GM23338 (cell line): ENCODE data around the gene ZMYND8. TPM values are rescaled to one million over a fixed set of nuclear protein-coding genes. Genes with fewer than 3 reads are reported as not detected.

Source experiments
- ATAC-seq: fragments of 200-7000 bp; cut with Tn5 transposase; 3 replicates; pipeline ENCODE4 v1.9.1; 2020
- DNase-seq: peaks from one replicate; pipeline ENCODE4 v3.0.0-alpha.2; 2015; ENCODE audit warnings: low spot score
- H2AFZ ChIP-seq: fragments of 200-600 bp; sonication (generic); 2 replicates; pipeline ENCODE4 v1.8.0; 2016; ENCODE audit warnings: antibody characterized with exemption, mild to moderate bottlenecking, moderate library complexity
- H3F3A ChIP-seq: fragments of 200-600 bp; sonication (generic); replicated peaks from 2 replicates; pipeline ENCODE4 v1.8.0; 2017; ENCODE audit warnings: antibody characterized with exemption, mixed run types, low read depth
- H3K27ac ChIP-seq: fragments of 200-600 bp; sonication (generic); 2 replicates; pipeline ENCODE4 v1.6.1; 2016; ENCODE audit warnings: low read depth
- H3K27me3 ChIP-seq: fragments of 200-600 bp; sonication (generic); 2 replicates; pipeline ENCODE4 v1.8.0; 2016; ENCODE audit warnings: mild to moderate bottlenecking, mixed run types, moderate library complexity; ENCODE audit not compliant: insufficient read depth
- H3K36me3 ChIP-seq: fragments of 200-600 bp; sonication (generic); 2 replicates; pipeline ENCODE4 v1.8.0; 2016; ENCODE audit warnings: mild to moderate bottlenecking; ENCODE audit not compliant: insufficient read depth
- H3K4me1 ChIP-seq: fragments of 200-600 bp; sonication (generic); 2 replicates; pipeline ENCODE4 v1.8.0; 2016; ENCODE audit warnings: mild to moderate bottlenecking, moderate library complexity; ENCODE audit not compliant: insufficient read depth
- H3K4me2 ChIP-seq: fragments of 200-600 bp; sonication (generic); 2 replicates; pipeline ENCODE4 v1.7.1; 2017; ENCODE audit warnings: mixed run types
- H3K4me3 ChIP-seq: fragments of 200-600 bp; sonication (generic); 2 replicates; pipeline ENCODE4 v1.6.1; 2016; ENCODE audit warnings: mixed run types
- H3K79me2 ChIP-seq: fragments of 200-600 bp; sonication (generic); replicated peaks from 2 replicates; pipeline ENCODE4 v1.8.0; 2017; ENCODE audit warnings: mild to moderate bottlenecking; ENCODE audit not compliant: insufficient read depth
- H3K9me2 ChIP-seq: fragments of 200-600 bp; sonication (generic); 2 replicates; pipeline ENCODE4 v1.8.0; 2017; ENCODE audit not compliant: insufficient read depth
- H4K20me1 ChIP-seq: fragments of 200-600 bp; sonication (generic); replicated peaks from 2 replicates; pipeline ENCODE4 v1.8.0; 2017; ENCODE audit warnings: mild to moderate bottlenecking; ENCODE audit not compliant: insufficient read depth
- H3K27ac Mint-ChIP-seq: 2 replicates; pipeline ENCODE4 v1.8.0; 2020; ENCODE audit warnings: inconsistent platforms, mild to moderate bottlenecking, moderate library complexity, mixed read lengths
- H3K27me3 Mint-ChIP-seq: 3 replicates; pipeline ENCODE4 v1.8.0; 2022; ENCODE audit warnings: low read depth, mild to moderate bottlenecking, moderate library complexity, mixed read lengths, inconsistent platforms; ENCODE audit not compliant: insufficient read depth, poor library complexity
- H3K36me3 Mint-ChIP-seq: 3 replicates; pipeline ENCODE4 v1.8.0; 2021; ENCODE audit warnings: low read depth, mild to moderate bottlenecking, inconsistent platforms, moderate library complexity, mixed read lengths
- H3K4me1 Mint-ChIP-seq: 3 replicates; pipeline ENCODE4 v1.8.0; 2020; ENCODE audit warnings: mild to moderate bottlenecking, inconsistent platforms, mixed read lengths
- H3K4me3 Mint-ChIP-seq: 3 replicates; pipeline ENCODE4 v1.8.0; 2021; ENCODE audit warnings: moderate library complexity, mild to moderate bottlenecking, inconsistent platforms, mixed read lengths
- H3K9me3 Mint-ChIP-seq: 3 replicates; pipeline ENCODE4 v1.8.0; 2020; ENCODE audit warnings: moderate library complexity, mild to moderate bottlenecking, inconsistent platforms, mixed read lengths
- CREB1 ChIP-seq: fragments of 250-450 bp; sonication (Bioruptor Pico); IDR thresholded peaks from 2 replicates; pipeline ENCODE4 v1.5.0; 2020; ENCODE audit warnings: low read depth, mild to moderate bottlenecking, moderate library complexity
- CTCF ChIP-seq, 2 experiments: fragments of 200-600 bp in 1 of 2; sonication (generic) in 1 of 2; conservative IDR thresholded peaks; 2 replicates each; pipeline versions ENCODE4 v1.5.1 to v1.6.1; 2016 to 2017; ENCODE audit warnings: antibody characterized with exemption in 2 of 2, low read depth in 2 of 2, mild to moderate bottlenecking in 2 of 2, moderate library complexity in 1 of 2
- ETS1 ChIP-seq: IDR thresholded peaks from 2 replicates; pipeline ENCODE4 v1.6.1; 2016; ENCODE audit warnings: antibody characterized with exemption
- EZH2 ChIP-seq: fragments of 200-600 bp; sonication (generic); IDR thresholded peaks from one replicate; pipeline ENCODE4 v1.8.0; 2017; ENCODE audit warnings: antibody characterized with exemption, mild to moderate bottlenecking, low read depth; ENCODE audit not compliant: unreplicated experiment
- EZH2phosphoT487 ChIP-seq: fragments of 200-600 bp; sonication (generic); IDR thresholded peaks from one replicate; pipeline ENCODE4 v1.8.1; 2018; ENCODE audit warnings: antibody characterized with exemption; ENCODE audit not compliant: unreplicated experiment
- JUNB ChIP-seq: IDR thresholded peaks from one replicate; pipeline ENCODE4 v1.6.1; 2016; ENCODE audit warnings: antibody characterized with exemption; ENCODE audit not compliant: unreplicated experiment
- NANOG ChIP-seq: IDR thresholded peaks from 2 replicates; pipeline ENCODE4 v1.6.1; 2016; ENCODE audit warnings: antibody characterized with exemption, borderline replicate concordance
- POLR2AphosphoS5 ChIP-seq: IDR thresholded peaks from 2 replicates; pipeline ENCODE4 v1.6.1; 2016; ENCODE audit warnings: antibody characterized with exemption, low read depth
- REST ChIP-seq: IDR thresholded peaks from one replicate; pipeline ENCODE4 v1.6.1; 2018; ENCODE audit warnings: antibody characterized with exemption; ENCODE audit not compliant: unreplicated experiment
- STAT1 ChIP-seq: IDR thresholded peaks from one replicate; pipeline ENCODE4 v1.6.1; 2016; ENCODE audit warnings: antibody characterized with exemption; ENCODE audit not compliant: unreplicated experiment
- ZNF114 ChIP-seq: fragments of 250-450 bp; sonication (Bioruptor Pico); IDR thresholded peaks from 2 replicates; pipeline ENCODE4 v1.5.0; 2020; ENCODE audit warnings: mild to moderate bottlenecking, moderate library complexity
- ZNF331 ChIP-seq: fragments of 250-450 bp; sonication (Bioruptor Pico); IDR thresholded peaks from 2 replicates; pipeline ENCODE4 v1.5.0; 2020; ENCODE audit warnings: low read depth, mild to moderate bottlenecking, moderate library complexity
- polyA plus RNA-seq: library from polyadenylated mRNA; unstranded; fragments of >200 nt; fragmentation: Nextera tagmentation; extraction: Ambion mirVana; gene quantifications from 2 replicates; pipeline ENCODE4 v1.2.1, GENCODE V29; 2016
- total RNA-seq: library from RNA; depleted of rRNA; stranded (reverse); fragments of >200 nt; shearing (Covaris generic); gene quantifications from 2 replicates; pipeline ENCODE4 v1.2.3, GENCODE V29; 2014
- TF ChIP-seq, protein P1 (sequence below): fragments of 250-450 bp; sonication (Bioruptor Pico); IDR thresholded peaks from 2 replicates; pipeline ENCODE4 v1.5.0; 2020; ENCODE audit warnings: mild to moderate bottlenecking, moderate library complexity

The ZMYND8 gene
- total and polyA plus RNA-seq, 2 experiments from 2014 or later, result 70.9 to 128 TPM

DNA sequence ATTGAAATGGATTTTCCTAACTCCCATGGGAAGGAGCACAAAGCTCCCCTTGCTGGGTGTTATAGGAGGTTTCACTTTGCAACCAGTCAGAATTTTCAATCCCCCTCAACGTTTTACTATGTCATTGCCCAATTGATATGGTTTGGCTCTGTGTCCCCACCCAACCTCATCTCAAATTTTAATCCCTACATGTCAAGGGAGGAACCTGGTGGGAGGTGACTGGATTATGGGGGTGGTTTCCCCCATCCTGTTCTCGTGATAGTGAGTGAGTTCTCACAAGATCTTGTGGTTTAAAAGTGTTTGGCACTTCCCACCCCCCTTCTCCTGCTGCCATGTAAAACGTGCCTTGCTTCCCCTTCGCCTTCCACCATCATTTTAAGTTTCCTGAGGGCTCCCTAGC is 62.9 kb downstream of the ZMYND8 start:
- Mint-ChIP-seq H3K27me3 (peaks cover 3% of the 10 kb centered on the region), H3K27ac (peak overlapping the region; percentile 64), H3K4me1 (peaks cover 8% of the 10 kb centered on the region), H3K9me3 (no peaks in the 10 kb centered on the region; the same call in 2 of the 3 replicates), H3K4me3 (no peak overlapping the region), H3K36me3 (peaks cover 97% of the 10 kb centered on the region)
- DNase-seq, result no peak
- no peak overlapping the region for H2AFZ ChIP-seq
- peaks cover 14% of the 10 kb centered on the region for H3K4me1 ChIP-seq
- peaks cover 58% of the 10 kb centered on the region for H3K36me3 ChIP-seq
- no peaks in the 10 kb centered on the region; the same call in 1 of the 2 replicates for H4K20me1 ChIP-seq
- H3K4me3 ChIP-seq, result no peak overlapping the region
- H3K4me2 ChIP-seq, result no peak overlapping the region
- peaks cover 30% of the 10 kb centered on the region for H3F3A ChIP-seq
- H3K9me2 ChIP-seq, result no peaks in the 10 kb centered on the region
- peak overlapping the region; percentile 70 for H3K27ac ChIP-seq
- H3K27me3 ChIP-seq, result no peaks in the 10 kb centered on the region
- ATAC-seq, result no peak
- peaks cover 86% of the 10 kb centered on the region for H3K79me2 ChIP-seq
- no peak for TF ChIP-seq EZH2phosphoT487
- no peak for TF ChIP-seq ZNF114
- TF ChIP-seq, protein P1, sequence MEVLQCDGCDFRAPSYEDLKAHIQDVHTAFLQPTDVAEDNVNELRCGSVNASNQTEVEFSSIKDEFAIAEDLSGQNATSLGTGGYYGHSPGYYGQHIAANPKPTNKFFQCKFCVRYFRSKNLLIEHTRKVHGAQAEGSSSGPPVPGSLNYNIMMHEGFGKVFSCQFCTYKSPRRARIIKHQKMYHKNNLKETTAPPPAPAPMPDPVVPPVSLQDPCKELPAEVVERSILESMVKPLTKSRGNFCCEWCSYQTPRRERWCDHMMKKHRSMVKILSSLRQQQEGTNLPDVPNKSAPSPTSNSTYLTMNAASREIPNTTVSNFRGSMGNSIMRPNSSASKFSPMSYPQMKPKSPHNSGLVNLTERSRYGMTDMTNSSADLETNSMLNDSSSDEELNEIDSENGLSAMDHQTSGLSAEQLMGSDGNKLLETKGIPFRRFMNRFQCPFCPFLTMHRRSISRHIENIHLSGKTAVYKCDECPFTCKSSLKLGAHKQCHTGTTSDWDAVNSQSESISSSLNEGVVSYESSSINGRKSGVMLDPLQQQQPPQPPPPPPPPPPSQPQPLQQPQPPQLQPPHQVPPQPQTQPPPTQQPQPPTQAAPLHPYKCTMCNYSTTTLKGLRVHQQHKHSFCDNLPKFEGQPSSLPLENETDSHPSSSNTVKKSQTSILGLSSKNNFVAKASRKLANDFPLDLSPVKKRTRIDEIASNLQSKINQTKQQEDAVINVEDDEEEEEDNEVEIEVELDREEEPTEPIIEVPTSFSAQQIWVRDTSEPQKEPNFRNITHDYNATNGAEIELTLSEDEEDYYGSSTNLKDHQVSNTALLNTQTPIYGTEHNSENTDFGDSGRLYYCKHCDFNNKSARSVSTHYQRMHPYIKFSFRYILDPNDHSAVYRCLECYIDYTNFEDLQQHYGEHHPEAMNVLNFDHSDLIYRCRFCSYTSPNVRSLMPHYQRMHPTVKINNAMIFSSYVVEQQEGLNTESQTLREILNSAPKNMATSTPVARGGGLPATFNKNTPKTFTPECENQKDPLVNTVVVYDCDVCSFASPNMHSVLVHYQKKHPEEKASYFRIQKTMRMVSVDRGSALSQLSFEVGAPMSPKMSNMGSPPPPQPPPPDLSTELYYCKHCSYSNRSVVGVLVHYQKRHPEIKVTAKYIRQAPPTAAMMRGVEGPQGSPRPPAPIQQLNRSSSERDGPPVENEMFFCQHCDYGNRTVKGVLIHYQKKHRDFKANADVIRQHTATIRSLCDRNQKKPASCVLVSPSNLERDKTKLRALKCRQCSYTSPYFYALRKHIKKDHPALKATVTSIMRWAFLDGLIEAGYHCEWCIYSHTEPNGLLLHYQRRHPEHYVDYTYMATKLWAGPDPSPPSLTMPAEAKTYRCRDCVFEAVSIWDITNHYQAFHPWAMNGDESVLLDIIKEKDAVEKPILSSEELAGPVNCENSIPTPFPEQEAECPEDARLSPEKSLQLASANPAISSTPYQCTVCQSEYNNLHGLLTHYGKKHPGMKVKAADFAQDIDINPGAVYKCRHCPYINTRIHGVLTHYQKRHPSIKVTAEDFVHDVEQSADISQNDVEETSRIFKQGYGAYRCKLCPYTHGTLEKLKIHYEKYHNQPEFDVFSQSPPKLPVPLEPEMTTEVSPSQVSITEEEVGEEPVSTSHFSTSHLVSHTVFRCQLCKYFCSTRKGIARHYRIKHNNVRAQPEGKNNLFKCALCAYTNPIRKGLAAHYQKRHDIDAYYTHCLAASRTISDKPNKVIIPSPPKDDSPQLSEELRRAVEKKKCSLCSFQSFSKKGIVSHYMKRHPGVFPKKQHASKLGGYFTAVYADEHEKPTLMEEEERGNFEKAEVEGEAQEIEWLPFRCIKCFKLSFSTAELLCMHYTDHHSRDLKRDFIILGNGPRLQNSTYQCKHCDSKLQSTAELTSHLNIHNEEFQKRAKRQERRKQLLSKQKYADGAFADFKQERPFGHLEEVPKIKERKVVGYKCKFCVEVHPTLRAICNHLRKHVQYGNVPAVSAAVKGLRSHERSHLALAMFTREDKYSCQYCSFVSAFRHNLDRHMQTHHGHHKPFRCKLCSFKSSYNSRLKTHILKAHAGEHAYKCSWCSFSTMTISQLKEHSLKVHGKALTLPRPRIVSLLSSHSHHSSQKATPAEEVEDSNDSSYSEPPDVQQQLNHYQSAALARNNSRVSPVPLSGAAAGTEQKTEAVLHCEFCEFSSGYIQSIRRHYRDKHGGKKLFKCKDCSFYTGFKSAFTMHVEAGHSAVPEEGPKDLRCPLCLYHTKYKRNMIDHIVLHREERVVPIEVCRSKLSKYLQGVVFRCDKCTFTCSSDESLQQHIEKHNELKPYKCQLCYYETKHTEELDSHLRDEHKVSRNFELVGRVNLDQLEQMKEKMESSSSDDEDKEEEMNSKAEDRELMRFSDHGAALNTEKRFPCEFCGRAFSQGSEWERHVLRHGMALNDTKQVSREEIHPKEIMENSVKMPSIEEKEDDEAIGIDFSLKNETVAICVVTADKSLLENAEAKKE (CRISPR knock-in tag), result no peak
- TF ChIP-seq NANOG, result no peak
- TF ChIP-seq REST, result no peak
- TF ChIP-seq CREB1 (CRISPR knock-in tag), result no peak
- no peak for TF ChIP-seq ETS1
- TF ChIP-seq EZH2, result no peak
- no peak for TF ChIP-seq CTCF (conservative IDR thresholded peaks at IDR 0.05; ENCODE audit: low read depth in 2 of 2)
- TF ChIP-seq STAT1, result no peak
- no peak for TF ChIP-seq JUNB
- TF ChIP-seq POLR2AphosphoS5, result no peak
- no peak for TF ChIP-seq ZNF331 (CRISPR knock-in tag)
